Neural cell (in vitro differentiated cells): ENCODE results near the gene NCAM1. TPM values are rescaled to one million over a fixed set of nuclear protein-coding genes. Genes with fewer than 3 reads are reported as not detected.

Experiments used
- H2AFZ ChIP-seq: fragments of 200-600, 300-800 bp; sonication (generic), shearing (Covaris generic); 2 replicates; pipeline ENCODE4 v1.6.0; 2014; ENCODE audit warnings: low read depth, mild to moderate bottlenecking, antibody characterized with exemption, low read length, moderate library complexity
- H3F3A ChIP-seq: fragments of 200-600 bp; shearing (Covaris generic); 2 replicates; pipeline ENCODE4 v1.6.1; 2016; ENCODE audit warnings: mild to moderate bottlenecking, moderate library complexity, mixed read lengths, antibody characterized with exemption, low read length; ENCODE audit not compliant: insufficient read depth, poor library complexity, severe bottlenecking
- H3K27ac ChIP-seq: fragments of 200-600, 300-800 bp; sonication (generic), shearing (Covaris generic); 2 replicates; pipeline ENCODE4 v1.5.1; 2014; ENCODE audit warnings: mild to moderate bottlenecking, low read length, moderate library complexity
- H3K27me3 ChIP-seq: fragments of 300-800, 200-600 bp; sonication (generic), shearing (Covaris generic); 2 replicates; pipeline ENCODE4 v1.6.0; 2014; ENCODE audit warnings: mild to moderate bottlenecking, low read depth, low read length, moderate library complexity; ENCODE audit not compliant: insufficient read depth
- H3K36me3 ChIP-seq: fragments of 300-800, 200-600 bp; sonication (generic), shearing (Covaris generic); 2 replicates; pipeline ENCODE4 v1.5.1; 2014; ENCODE audit warnings: mild to moderate bottlenecking, antibody characterized with exemption, low read length, moderate library complexity; ENCODE audit not compliant: insufficient read depth
- H3K4me2 ChIP-seq: fragments of 300-800, 200-600 bp; sonication (generic), shearing (Covaris generic); 2 replicates; pipeline ENCODE4 v1.6.0; 2014; ENCODE audit warnings: mild to moderate bottlenecking, low read length
- H3K4me3 ChIP-seq: fragments of 300-800, 200-600 bp; sonication (generic), shearing (Covaris generic); 2 replicates; pipeline ENCODE4 v1.5.1; 2014; ENCODE audit warnings: mild to moderate bottlenecking, low read length, moderate library complexity
- H3K79me2 ChIP-seq: fragments of 200-600 bp; shearing (Covaris generic); replicated peaks from 2 replicates; pipeline ENCODE4 v1.6.0; 2014; ENCODE audit warnings: mild to moderate bottlenecking, low read length, moderate library complexity; ENCODE audit not compliant: insufficient read depth
- H3K9ac ChIP-seq: fragments of 300-800, 200-600 bp; sonication (generic), shearing (Covaris generic); 2 replicates; pipeline ENCODE4 v1.6.1; 2016; ENCODE audit warnings: mild to moderate bottlenecking, low read length, mixed read lengths
- H3K9me2 ChIP-seq: fragments of 200-600 bp; shearing (Covaris generic); 2 replicates; pipeline ENCODE4 v1.6.1; 2016; ENCODE audit warnings: mild to moderate bottlenecking, low read length, mixed read lengths; ENCODE audit not compliant: insufficient read depth
- H3K9me3 ChIP-seq: fragments of 200-600, 300-800 bp; sonication (generic), shearing (Covaris generic); 2 replicates; pipeline ENCODE4 v1.6.1; 2016; ENCODE audit warnings: mild to moderate bottlenecking, mixed run types, low read length, moderate library complexity, mixed read lengths
- H4K20me1 ChIP-seq: fragments of 200-600 bp; shearing (Covaris generic); 2 replicates; pipeline ENCODE4 v1.6.1; 2016; ENCODE audit warnings: mild to moderate bottlenecking, mixed run types; ENCODE audit not compliant: insufficient read depth
- CTCF ChIP-seq: fragments of 450-650 bp; IDR thresholded peaks from 2 replicates; pipeline ENCODE4 v1.5.1; 2014; ENCODE audit warnings: antibody characterized with exemption, mild to moderate bottlenecking, moderate library complexity; ENCODE audit not compliant: poor library complexity, severe bottlenecking
- EP300 ChIP-seq: fragments of 450-650 bp; conservative IDR thresholded peaks from 2 replicates; pipeline ENCODE4 v1.6.1; 2014; ENCODE audit warnings: antibody characterized with exemption, mild to moderate bottlenecking, moderate library complexity; ENCODE audit not compliant: poor library complexity, severe bottlenecking
- EZH2 ChIP-seq: fragments of 200-600, 300-800 bp; shearing (Covaris generic), sonication (generic); IDR thresholded peaks from 2 replicates; pipeline ENCODE4 v1.6.1; 2014; ENCODE audit warnings: antibody characterized with exemption, low read length, borderline replicate concordance, mild to moderate bottlenecking; ENCODE audit not compliant: insufficient read depth, poor library complexity, severe bottlenecking
- MXI1 ChIP-seq: fragments of 450-650 bp; conservative IDR thresholded peaks from 2 replicates; pipeline ENCODE4 v1.6.1; 2014; ENCODE audit warnings: antibody characterized with exemption, mild to moderate bottlenecking; ENCODE audit not compliant: poor library complexity, severe bottlenecking
- POLR2AphosphoS5 ChIP-seq: IDR thresholded peaks from 2 replicates; pipeline ENCODE4 v1.6.1; 2012
- RAD21 ChIP-seq: fragments of 450-650 bp; conservative IDR thresholded peaks from 2 replicates; pipeline ENCODE4 v1.6.1; 2014; ENCODE audit warnings: antibody characterized with exemption, mild to moderate bottlenecking, moderate library complexity
- REST ChIP-seq: IDR thresholded peaks from 2 replicates; pipeline ENCODE4 v1.6.1; 2012; ENCODE audit warnings: borderline replicate concordance
- SMC3 ChIP-seq: fragments of 450-650 bp; conservative IDR thresholded peaks from 2 replicates; pipeline ENCODE4 v1.6.1; 2014; ENCODE audit warnings: antibody characterized with exemption, mild to moderate bottlenecking, moderate library complexity; ENCODE audit not compliant: poor library complexity
- TAF1 ChIP-seq: IDR thresholded peaks from 2 replicates; pipeline ENCODE4 v1.6.1; 2012; ENCODE audit warnings: low read depth
- polyA plus RNA-seq: library from polyadenylated mRNA; depleted of rRNA; stranded (reverse); fragments of >200 nt; gene quantifications from 2 replicates; pipeline ENCODE4 v1.2.3, GENCODE V29; 2014

Gene NCAM1
- polyA plus RNA-seq, 1 donor from 2014 or later, result 120 TPM

- Histone ChIP-seq H2AFZ (no peak overlapping the region), H3K27ac (no peak overlapping the region), H3K4me2 (no peak overlapping the region), H4K20me1 (no peaks in the 10 kb centered on the region), H3K27me3 (no peaks in the 10 kb centered on the region), H3K9ac (no peak overlapping the region), H3K9me3 (no peaks in the 10 kb centered on the region), H3K9me2 (no peaks in the 10 kb centered on the region), H3K36me3 (peaks cover 4% of the 10 kb centered on the region), H3K4me3 (no peak overlapping the region), H3F3A (no peaks in the 10 kb centered on the region), H3K79me2 (no peaks in the 10 kb centered on the region)
- TF ChIP-seq REST (no peak), TAF1 (no peak), EP300 (no peak), RAD21 (no peak), SMC3 (no peak), CTCF (no peak), EZH2 (no peak), POLR2AphosphoS5 (no peak), MXI1 (no peak)
These were observed 314.4 kb downstream of the NCAM1 start for GRCh38 chr11:113275602-113276001.

- Histone ChIP-seq H3K9me2 (no peaks in the 10 kb centered on the region), H2AFZ (no peak overlapping the region), H3K27me3 (no peaks in the 10 kb centered on the region), H3F3A (no peaks in the 10 kb centered on the region), H3K4me2 (no peak overlapping the region), H3K9me3 (no peaks in the 10 kb centered on the region), H3K4me3 (no peak overlapping the region), H4K20me1 (no peaks in the 10 kb centered on the region), H3K36me3 (peaks cover 4% of the 10 kb centered on the region), H3K27ac (no peak overlapping the region), H3K79me2 (no peaks in the 10 kb centered on the region), H3K9ac (no peak overlapping the region)
- no peak for TF ChIP-seq MXI1
- no peak for TF ChIP-seq TAF1
- TF ChIP-seq RAD21, result no peak
- no peak for TF ChIP-seq EZH2
- TF ChIP-seq REST, result no peak
- no peak for TF ChIP-seq EP300
- no peak for TF ChIP-seq CTCF
- no peak for TF ChIP-seq SMC3
- no peak for TF ChIP-seq POLR2AphosphoS5
These were observed 315.2 kb downstream of the NCAM1 start for GRCh38 chr11:113276466-113276865.
